22Rv1 (cell line): Measurements from ENCODE around the gene CACNB2.

Source experiments
- H3K27ac ChIP-seq: fragments of 450-650 bp; 2 replicates; pipeline ENCODE4 v1.5.1; 2017
- ZFX ChIP-seq: fragments of 450-650 bp; IDR thresholded peaks from 2 replicates; pipeline ENCODE4 v1.6.1; 2017; ENCODE audit warnings: antibody characterized with exemption, borderline replicate concordance
- TF ChIP-seq, protein P1 (sequence below): fragments of 450-650 bp; IDR thresholded peaks from 2 replicates; pipeline ENCODE4 v1.5.1; 2017; ENCODE audit warnings: mild to moderate bottlenecking

The CACNB2 gene

DNA sequence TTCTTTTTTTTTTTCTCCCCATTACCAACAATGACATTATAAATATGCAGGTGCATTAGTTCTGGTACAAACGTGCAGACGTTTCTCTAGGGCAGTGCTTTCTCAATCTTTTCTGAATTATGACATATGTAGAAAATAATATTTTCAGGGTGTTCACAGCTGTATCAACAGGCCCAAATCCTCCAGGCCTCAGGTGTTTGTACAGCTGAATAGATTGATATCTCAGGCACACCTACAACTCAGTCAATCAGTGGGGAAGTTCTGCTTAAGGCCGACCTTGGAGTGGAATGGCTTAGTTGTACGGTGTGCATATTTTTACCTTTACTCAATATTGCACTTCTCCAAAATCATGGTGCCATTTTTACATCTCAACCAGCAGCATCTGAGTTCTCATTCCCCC, 71.6 kb downstream of the CACNB2 start:
- TF ChIP-seq, protein P1, sequence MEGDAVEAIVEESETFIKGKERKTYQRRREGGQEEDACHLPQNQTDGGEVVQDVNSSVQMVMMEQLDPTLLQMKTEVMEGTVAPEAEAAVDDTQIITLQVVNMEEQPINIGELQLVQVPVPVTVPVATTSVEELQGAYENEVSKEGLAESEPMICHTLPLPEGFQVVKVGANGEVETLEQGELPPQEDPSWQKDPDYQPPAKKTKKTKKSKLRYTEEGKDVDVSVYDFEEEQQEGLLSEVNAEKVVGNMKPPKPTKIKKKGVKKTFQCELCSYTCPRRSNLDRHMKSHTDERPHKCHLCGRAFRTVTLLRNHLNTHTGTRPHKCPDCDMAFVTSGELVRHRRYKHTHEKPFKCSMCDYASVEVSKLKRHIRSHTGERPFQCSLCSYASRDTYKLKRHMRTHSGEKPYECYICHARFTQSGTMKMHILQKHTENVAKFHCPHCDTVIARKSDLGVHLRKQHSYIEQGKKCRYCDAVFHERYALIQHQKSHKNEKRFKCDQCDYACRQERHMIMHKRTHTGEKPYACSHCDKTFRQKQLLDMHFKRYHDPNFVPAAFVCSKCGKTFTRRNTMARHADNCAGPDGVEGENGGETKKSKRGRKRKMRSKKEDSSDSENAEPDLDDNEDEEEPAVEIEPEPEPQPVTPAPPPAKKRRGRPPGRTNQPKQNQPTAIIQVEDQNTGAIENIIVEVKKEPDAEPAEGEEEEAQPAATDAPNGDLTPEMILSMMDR = no peak
- no peak for TF ChIP-seq ZFX
- no peak overlapping the region for H3K27ac ChIP-seq

DNA sequence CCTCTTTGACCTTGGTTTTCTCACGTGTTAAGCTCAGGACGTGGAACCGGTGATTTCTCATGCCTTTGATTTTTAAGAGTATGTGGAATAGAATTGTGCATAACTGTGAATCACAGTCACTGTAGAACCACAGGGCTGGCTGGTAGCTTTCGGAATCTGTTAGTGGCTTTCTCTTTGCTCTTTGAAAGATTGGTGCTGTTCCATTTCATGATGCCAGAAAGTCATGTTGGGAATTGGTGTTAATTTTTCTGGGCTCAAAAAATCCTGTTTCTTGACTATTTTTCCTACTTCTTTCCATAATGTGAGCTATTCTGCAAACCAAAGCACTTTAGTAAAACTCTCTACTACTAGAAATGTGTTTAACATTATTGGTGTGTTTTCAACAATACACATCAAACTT, 73.0 kb downstream of the CACNB2 start:
- TF ChIP-seq, protein P1 = no peak
- TF ChIP-seq ZFX = no peak
- no peak overlapping the region for H3K27ac ChIP-seq

DNA sequence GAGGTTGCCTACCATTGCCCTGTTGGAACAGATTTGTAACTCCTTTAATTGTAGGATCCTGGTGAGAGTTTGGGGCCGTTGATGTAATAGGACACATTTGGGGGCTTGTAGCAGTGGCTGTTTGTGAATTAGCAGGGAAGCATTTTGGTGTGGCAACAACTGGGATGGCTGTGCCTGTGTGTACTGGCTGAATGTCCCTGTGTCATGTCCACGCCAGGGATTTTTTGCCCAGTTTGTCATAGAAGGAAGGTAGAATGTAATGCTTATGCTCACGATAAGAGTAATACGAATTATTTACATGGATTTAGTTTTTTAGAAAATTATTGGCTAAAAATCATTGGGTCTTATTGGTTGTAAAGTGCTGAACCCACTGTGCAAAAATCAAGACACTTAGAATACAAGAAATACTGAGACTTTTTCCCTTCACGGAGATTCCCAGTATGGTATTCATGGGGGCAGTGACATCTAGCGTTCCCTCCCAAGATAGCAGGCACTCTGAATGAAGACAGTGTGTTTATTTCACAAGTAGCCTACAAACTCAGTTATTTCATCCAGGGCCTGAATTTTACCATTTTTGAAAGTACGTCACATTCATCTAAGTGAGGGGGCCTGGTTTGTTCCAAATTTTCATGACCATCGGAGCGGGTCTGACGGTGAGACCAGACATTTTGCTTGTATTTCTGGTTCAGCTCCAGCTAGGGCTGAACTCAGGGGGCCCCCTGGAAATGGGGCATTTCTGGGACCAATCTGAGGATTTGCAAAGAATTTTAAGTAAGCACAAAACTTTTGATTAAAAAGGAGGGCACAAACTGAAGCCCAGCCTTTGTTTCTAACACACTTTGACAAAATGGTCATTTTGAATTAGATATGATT, 74.7 kb downstream of the CACNB2 start:
- no peak overlapping the region for H3K27ac ChIP-seq
- TF ChIP-seq, protein P1 = peak; percentile 88
- TF ChIP-seq ZFX = no peak

DNA sequence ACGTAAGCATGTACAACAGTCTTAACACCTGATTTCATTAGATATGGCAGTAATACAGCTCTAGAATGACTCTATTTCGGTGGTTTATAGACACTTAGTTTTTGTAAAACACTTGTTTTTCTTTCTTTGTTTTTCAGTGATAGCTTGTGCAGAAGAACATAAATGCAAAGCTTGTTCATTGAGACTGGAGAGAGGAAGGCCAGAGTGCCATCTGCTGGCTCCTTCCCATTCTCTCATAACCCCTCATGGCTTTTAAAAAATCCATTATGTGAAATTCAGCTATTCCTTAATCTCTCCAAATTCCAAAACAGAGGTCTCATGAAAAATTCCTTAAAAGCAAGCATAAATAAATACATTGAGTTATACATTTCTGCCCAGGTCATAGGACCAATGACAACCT, 76.3 kb downstream of the CACNB2 start:
- TF ChIP-seq, protein P1 = peak; percentile 68
- TF ChIP-seq ZFX = no peak
- no peak overlapping the region for H3K27ac ChIP-seq

DNA sequence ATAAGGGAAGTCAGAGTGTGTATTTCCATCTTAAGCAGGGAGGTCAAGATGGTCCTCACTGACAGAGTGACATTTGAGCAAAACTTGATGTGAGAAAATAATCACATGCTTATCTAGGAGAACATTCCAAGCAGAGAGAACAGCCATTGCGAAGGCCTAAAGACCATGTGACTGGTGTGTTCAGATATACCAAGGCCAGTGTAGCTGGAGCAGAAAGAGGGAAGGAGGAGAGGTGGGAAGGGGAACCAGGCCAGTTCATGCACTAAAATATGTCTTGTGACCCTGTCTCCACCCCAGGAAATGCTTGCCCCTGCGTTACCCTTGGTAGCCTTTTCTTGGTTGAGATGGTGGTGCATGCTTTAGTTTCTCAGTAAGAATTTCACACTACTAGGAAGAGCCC, 77.4 kb downstream of the CACNB2 start:
- H3K27ac ChIP-seq = no peak overlapping the region
- TF ChIP-seq, protein P1 = no peak

DNA sequence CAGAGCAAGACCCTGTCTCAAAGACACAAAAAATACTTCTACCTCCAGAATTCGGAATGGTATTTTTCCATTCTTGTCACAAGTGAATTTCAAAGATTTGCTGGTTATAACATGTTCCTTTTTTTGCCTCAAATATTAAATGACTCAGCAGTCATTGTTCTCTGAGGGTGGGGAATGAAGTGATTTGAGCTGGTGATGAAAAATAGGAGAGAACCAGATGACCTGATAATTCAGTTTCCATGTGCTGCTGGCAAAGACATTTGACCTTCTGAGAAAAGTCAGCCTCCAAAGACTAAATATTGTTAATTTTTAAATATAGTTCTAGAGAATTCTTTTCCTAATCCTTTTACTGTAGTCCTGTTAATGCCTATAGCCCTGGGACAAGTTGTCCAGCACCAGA, 78.9 kb downstream of the CACNB2 start:
- no peak overlapping the region for H3K27ac ChIP-seq
- TF ChIP-seq, protein P1 = no peak
- TF ChIP-seq ZFX = no peak

DNA sequence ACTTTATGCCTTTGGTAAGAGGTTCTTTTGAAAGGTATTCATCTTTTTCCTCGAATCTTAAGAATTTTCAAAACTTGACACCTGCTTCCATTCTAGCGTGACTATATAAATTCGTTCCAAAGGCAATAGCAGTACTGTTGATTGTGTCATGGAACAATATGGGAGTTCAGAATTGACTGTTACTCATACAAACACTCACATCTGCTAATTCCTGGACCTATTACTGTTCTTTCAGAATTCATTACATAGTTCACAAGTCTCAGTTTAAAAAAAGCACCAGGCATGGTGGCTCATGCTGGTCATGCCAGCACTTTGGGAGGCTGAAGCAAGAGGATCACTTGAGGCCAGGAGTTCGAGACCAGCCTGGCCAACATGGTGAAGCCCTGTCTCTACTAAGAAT, 80.9 kb downstream of the CACNB2 start:
- no peak for TF ChIP-seq ZFX
- TF ChIP-seq, protein P1 = no peak
- H3K27ac ChIP-seq = no peak overlapping the region
